Stimulated activated CD4-positive, alpha-beta T cell treated with anti-CD3 and anti-CD28 coated beads, Interleukin-12 subunit alpha, Interleukin-12 subunit beta, amount 100 ng/mL, for 4 hours (primary cell): ENCODE measurements around the gene LDB2.

ENCODE experiments used
- DNase-seq: peaks from one replicate; pipeline ENCODE4 v3.0.0-alpha.2; 2020

Gene LDB2

GRCh38 chr4:16794816-16795445, 103.5 kb downstream of the LDB2 start:
- DNase-seq: peak; percentile 17

GRCh38 chr4:16791460-16791859, 107.0 kb downstream of the LDB2 start:
- DNase-seq: no peak

GRCh38 chr4:16790508-16790907, 107.9 kb downstream of the LDB2 start:
- DNase-seq: no peak

DNA sequence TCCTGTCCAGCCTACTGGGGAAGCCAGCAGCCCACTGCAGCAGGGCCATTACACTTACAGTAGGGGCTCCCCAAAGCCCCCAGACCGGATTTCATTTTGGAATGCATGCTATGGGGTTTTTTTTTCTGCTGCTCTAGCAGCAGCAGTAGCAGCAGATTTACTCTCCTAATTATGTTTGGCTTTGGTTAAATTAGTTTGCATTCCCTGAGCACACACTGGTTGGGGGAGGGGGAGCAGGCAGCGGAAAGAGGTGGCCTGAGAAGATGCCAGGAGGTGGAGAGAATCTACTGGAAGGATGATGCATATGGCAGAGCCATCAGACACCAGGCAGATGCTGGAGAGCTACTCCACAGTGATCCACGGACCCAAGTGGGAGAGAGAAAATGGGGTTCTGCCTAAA, 109.6 kb downstream of the LDB2 start:
- no peak for DNase-seq

- no peak for DNase-seq
Measured at GRCh38 chr4:16785793-16786527, 112.5 kb downstream of the LDB2 start.

GRCh38 chr4:16783119-16783518, 115.3 kb downstream of the LDB2 start:
- no peak for DNase-seq

DNA sequence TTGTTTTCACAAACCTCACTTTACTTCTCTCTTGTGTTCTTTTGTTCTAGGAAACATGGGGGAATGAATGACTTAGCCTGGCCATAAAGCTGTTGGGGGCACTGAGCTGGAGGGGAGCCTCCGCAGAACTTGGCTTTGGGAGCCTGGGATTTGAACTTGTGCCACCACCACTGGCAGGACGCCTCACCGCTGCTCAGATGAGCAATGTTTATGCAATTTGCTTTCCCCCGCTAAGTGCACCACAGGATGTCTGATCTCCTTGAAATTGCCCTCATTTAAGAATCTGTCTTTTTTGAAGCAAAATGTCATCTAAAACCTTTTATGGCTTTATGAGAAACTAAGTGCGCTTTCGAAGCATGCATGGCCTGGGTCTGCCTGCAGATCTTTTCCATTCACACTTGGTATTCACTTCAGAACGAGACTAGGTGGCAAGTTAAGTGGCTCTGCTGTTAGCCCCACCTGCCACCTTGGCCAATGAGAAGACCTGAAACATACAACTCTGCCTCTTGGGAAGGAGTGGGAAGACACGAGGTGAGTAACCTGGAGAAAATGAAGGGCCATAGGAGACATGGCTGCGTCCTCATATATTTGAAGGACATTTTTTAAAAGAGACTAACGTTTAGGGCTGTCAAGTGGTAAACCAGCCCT, 119.3 kb downstream of the LDB2 start:
- no peak for DNase-seq

- DNase-seq: no peak
Measured at GRCh38 chr4:16777726-16778125, 120.7 kb downstream of the LDB2 start.

DNA sequence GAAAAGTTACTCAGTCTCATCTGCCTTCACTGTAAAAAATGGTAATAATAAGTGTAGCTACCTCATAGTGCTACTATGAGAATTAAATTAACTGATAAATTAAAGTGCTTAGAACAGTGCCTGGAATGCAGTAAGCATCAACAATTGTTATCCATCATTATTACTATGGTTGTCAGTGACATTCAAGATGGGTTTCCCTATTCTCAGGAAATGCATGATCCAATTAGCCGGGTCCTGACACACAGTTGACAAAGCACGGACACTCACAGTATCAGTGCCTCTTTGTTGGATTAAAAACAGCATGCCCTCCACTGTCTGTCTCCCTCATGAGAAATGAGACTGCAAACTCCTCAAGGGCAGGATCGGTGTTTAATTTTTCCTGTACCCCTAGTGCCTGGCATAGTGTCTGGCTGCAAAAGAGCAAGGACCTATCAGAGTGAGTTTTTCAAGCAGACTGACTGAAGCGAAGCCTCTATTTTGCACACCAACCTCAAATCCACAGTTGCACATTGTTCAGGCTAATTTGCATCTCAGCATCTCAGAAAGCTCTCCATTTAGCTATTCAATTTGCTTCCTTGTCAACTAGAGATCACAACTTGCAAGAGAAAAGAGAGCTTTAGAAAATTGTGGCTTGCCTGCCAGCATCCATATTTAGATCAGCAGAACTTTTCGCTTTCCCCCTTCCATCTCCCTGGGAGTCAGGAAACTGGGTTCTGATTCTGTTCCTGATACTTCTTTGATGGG, 122.9 kb downstream of the LDB2 start:
- no peak for DNase-seq

DNA sequence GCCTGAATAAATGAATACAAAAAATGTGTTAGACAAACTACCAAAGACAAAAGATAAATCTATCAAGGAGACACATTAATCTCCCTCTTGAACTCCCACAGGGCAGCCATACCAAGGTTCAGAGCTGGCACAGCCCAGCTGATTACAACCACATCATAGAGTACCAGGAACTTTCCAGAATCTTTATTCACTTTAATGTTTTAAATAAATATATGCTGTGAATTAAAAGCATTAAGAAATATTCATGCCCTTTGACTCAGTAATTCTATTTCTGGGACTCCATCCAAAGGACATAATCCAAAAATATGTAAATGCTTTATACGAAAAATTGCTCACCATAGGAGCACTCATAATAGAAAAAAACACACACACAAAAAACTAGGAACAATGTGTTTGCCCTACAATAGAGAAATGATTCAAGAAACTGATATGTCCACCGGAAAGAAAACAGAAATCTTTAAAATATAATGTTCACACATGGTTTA, 126.0 kb downstream of the LDB2 start:
- no peak for DNase-seq

GRCh38 chr4:16770710-16771285, 127.6 kb downstream of the LDB2 start:
- DNase-seq: no peak

GRCh38 chr4:16767861-16768260, 130.6 kb downstream of the LDB2 start:
- no peak for DNase-seq

GRCh38 chr4:16767251-16767650, 131.2 kb downstream of the LDB2 start:
- DNase-seq: no peak

DNA sequence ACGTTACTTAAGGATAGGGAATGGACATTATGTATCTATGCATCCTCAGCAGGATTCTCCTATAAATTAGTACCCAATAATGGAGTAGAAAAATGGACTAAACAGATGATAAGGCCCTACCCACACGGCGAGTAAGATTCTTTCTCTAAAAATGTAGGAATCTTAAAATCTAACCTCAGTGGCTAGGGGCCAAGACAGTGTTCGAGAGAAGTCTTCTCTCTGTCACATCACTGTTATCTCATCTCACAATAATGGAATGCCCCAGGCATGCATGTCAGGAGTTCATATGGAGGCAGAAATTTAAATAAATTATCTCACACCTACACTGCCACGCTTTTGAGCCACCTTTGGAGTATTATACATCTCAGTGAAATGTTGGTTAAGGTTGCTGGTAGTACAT, 132.9 kb downstream of the LDB2 start:
- no peak for DNase-seq

- DNase-seq: no peak
Measured at GRCh38 chr4:16764622-16765021, 133.8 kb downstream of the LDB2 start.

DNA sequence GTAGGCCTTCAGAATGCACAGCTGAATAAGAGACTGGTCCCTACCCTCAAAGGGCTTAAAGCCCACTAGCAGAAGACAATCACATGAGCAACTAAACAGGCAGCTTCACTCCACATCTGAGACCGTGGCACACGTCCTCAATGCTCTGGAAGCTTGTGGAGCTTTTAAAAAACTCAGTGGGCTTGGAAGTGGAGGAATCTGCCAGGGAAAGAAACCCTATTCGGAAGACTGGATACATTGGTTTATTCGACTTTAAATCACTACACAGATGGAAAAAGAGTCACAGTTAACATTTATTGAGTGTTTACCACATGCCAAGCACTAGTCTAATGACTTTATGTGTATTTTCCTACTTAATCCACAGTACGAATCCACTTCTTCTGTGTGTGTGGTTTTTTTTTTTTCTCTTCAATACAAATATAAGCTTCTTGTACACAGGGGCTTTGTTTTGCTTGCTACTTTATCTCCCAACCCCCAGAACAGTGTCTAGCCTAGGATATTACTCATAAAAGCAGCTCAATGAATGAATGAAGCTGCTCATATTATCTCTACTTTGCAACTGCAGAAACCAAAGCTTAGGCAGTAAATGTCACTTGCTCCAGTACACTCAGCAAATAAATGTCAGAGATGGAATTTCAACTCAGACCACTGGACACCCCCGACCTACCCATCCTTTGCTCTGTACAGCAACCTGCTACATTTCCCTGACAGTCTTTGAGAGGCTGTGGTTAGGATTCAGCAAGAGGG, 137.7 kb downstream of the LDB2 start:
- no peak for DNase-seq

- DNase-seq: no peak
Measured at GRCh38 chr4:16759931-16760582, 138.4 kb downstream of the LDB2 start.

- DNase-seq: no peak
Measured at GRCh38 chr4:16758816-16759215, 139.6 kb downstream of the LDB2 start.

- DNase-seq: no peak
Measured at GRCh38 chr4:16758255-16758654, 140.2 kb downstream of the LDB2 start.

- no peak for DNase-seq
Measured at GRCh38 chr4:16757080-16757521, 141.3 kb downstream of the LDB2 start.

GRCh38 chr4:16754104-16754503, 144.3 kb downstream of the LDB2 start:
- DNase-seq: no peak

DNA sequence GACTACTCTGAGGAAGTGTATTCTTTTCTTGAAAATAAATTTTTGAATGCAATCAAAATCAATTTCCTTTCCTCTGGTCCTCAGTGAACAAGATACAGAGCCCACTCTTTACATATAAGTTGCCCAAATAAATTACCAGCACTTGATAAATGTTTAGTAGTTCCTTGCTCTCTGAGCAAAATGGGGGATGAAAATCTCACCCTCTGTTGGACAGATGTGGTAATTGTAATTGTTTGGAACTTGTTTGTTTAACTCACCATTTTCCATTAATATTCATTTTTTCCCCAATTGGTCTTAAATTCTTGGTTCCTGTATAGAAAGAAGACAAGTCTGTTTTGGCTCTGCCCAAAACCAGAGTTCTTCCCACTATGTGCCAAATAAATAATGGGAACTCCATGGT, 146.3 kb downstream of the LDB2 start:
- no peak for DNase-seq
